ENCODE results near the gene SPINK4. TPM values are rescaled to one million over a fixed set of nuclear protein-coding genes. Genes with fewer than 3 reads are reported as not detected.

The SPINK4 gene
- not detected in 2 replicates for polyA plus RNA-seq

GRCh38 chr9:33239921-33240320, at the start of gene SPINK4:
Gene SPINK4, plus strand, starts transcription at chr9:33240167. Its CDS starts 42 bp downstream, at chr9:33240209.

GRCh38 chr9:33264473-33265177, 24.7 kb downstream of the SPINK4 start, which contains the start of the genes BAG1 and CHMP5:
Gene BAG1, minus strand, starts transcription at chr9:33264708.
Gene CHMP5, plus strand, starts transcription at chr9:33265049. Its CDS starts 30 bp downstream, at chr9:33265079.

GRCh38 chr9:33290247-33291030, 50.5 kb downstream of the SPINK4 start, which contains the start of gene NFX1:
Gene NFX1, plus strand, starts transcription at chr9:33290516. Its CDS starts 57 bp downstream, at chr9:33290573.

Other genes starting within 250 kb of the SPINK4 start
- 34.7 and 40.7 TPM in 2 replicates for gene APTX, start 238.5 kb upstream of the SPINK4 start, polyA plus RNA-seq
- gene DNAJA1, start 214.9 kb upstream of the SPINK4 start, polyA plus RNA-seq = 234 and 259 TPM in 2 replicates
- gene SMU1, start 163.5 kb upstream of the SPINK4 start, polyA plus RNA-seq = 19.0 and 19.2 TPM in 2 replicates
- 0.62 and 1.4 TPM in 2 replicates for gene B4GALT1, start 72.8 kb upstream of the SPINK4 start, polyA plus RNA-seq
- gene BAG1, start 24.5 kb downstream of the SPINK4 start, polyA plus RNA-seq = 30.4 and 44.0 TPM in 2 replicates
- 250 and 278 TPM in 2 replicates for gene CHMP5, start 24.9 kb downstream of the SPINK4 start, polyA plus RNA-seq
- 6.7 and 14.3 TPM in 2 replicates for gene NFX1, start 50.3 kb downstream of the SPINK4 start, polyA plus RNA-seq
- not detected in 2 replicates for gene AQP7, start 162.4 kb downstream of the SPINK4 start, polyA plus RNA-seq
- gene AQP3, start 207.4 kb downstream of the SPINK4 start, polyA plus RNA-seq = 3.4 and 4.7 TPM in 2 replicates
- 12.9 and 14.9 TPM in 2 replicates for gene NOL6, start 233.8 kb downstream of the SPINK4 start, polyA plus RNA-seq